Measurements from ENCODE around the gene TSPAN18.

TSPAN18 gene

GRCh38 chr11:44954051-44954906 lies 227.5 kb downstream of the TSPAN18 start:
- H3K4me3 ChIP-seq (replicated peaks; ENCODE audit: low read depth, low read length): no peak overlapping the region
- H3K27me3 ChIP-seq (replicated peaks; ENCODE audit: control insufficient read depth, insufficient read depth, low read length): peaks cover 6% of the 10 kb centered on the region
- H3K36me3 ChIP-seq (ENCODE audit: control insufficient read depth, insufficient read depth, low read length): no peaks in the 10 kb centered on the region
- TF ChIP-seq CTCF (IDR thresholded peaks at IDR 0.05; ENCODE audit: insufficient read depth, low read length, poor library complexity, severe bottlenecking): no peak
- DNase-seq (ENCODE audit: extremely low read depth, insufficient read length): no peak

GRCh38 chr11:44955015-44955738 lies 228.4 kb downstream of the TSPAN18 start:
- Histone ChIP-seq H3K36me3 (ENCODE audit: control insufficient read depth, insufficient read depth, low read length) (no peaks in the 10 kb centered on the region), H3K4me3 (replicated peaks; ENCODE audit: low read depth, low read length) (no peak overlapping the region), H3K27me3 (replicated peaks; ENCODE audit: control insufficient read depth, insufficient read depth, low read length) (peaks cover 6% of the 10 kb centered on the region)
- DNase-seq (ENCODE audit: extremely low read depth, insufficient read length): no peak
- no peak for TF ChIP-seq CTCF (IDR thresholded peaks at IDR 0.05; ENCODE audit: insufficient read depth, low read length, poor library complexity, severe bottlenecking)

GRCh38 chr11:44957040-44957515 lies 230.3 kb downstream of the TSPAN18 start:
- H3K4me3 ChIP-seq (replicated peaks; ENCODE audit: low read depth, low read length): no peak overlapping the region
- DNase-seq (ENCODE audit: extremely low read depth, insufficient read length): no peak

GRCh38 chr11:44957776-44958564 lies 231.2 kb downstream of the TSPAN18 start:
- H3K4me3 ChIP-seq (replicated peaks; ENCODE audit: low read depth, low read length): no peak overlapping the region
- H3K36me3 ChIP-seq (ENCODE audit: control insufficient read depth, insufficient read depth, low read length): no peaks in the 10 kb centered on the region
- peaks cover 1% of the 10 kb centered on the region; the same call in 1 of the 2 replicates for H3K27me3 ChIP-seq (replicated peaks; ENCODE audit: control insufficient read depth, insufficient read depth, low read length)
- DNase-seq (ENCODE audit: extremely low read depth, insufficient read length): no peak
- TF ChIP-seq CTCF (IDR thresholded peaks at IDR 0.05; ENCODE audit: insufficient read depth, low read length, poor library complexity, severe bottlenecking): no peak

More at GRCh38 chr11:44957040-44957515, 230.3 kb downstream of the TSPAN18 start:
- H3K27me3 ChIP-seq (replicated peaks; ENCODE audit: control insufficient read depth, insufficient read depth, low read length): peaks cover 3% of the 10 kb centered on the region
- no peaks in the 10 kb centered on the region for H3K36me3 ChIP-seq (ENCODE audit: control insufficient read depth, insufficient read depth, low read length)
- TF ChIP-seq CTCF (IDR thresholded peaks at IDR 0.05; ENCODE audit: insufficient read depth, low read length, poor library complexity, severe bottlenecking): no peak

GRCh38 chr11:44959064-44959463 lies 232.3 kb downstream of the TSPAN18 start:
- Histone ChIP-seq H3K27me3 (replicated peaks; ENCODE audit: control insufficient read depth, insufficient read depth, low read length) (peaks cover 1% of the 10 kb centered on the region; the same call in 1 of the 2 replicates), H3K4me3 (replicated peaks; ENCODE audit: low read depth, low read length) (no peak overlapping the region), H3K36me3 (ENCODE audit: control insufficient read depth, insufficient read depth, low read length) (no peaks in the 10 kb centered on the region)
- DNase-seq (ENCODE audit: extremely low read depth, insufficient read length): no peak
- TF ChIP-seq CTCF (IDR thresholded peaks at IDR 0.05; ENCODE audit: insufficient read depth, low read length, poor library complexity, severe bottlenecking): no peak

All from GM06990 (cell line).